Adrenal gland (tissue), 12 donors: ENCODE data around the gene SEC14L6. TPM values are rescaled to one million over a fixed set of nuclear protein-coding genes. Genes with fewer than 3 reads are reported as not detected.

ENCODE experiments used
- DNase-seq, 7 donors: peaks; one replicate each; pipeline ENCODE4 v3.0.0-alpha.2; 2019 to 2020
- H3K27ac ChIP-seq, 5 donors: fragments of 200-600 bp; sonication (generic) in 4 of 5; 1 replicate in 3 of 5; 2 replicates in 2 of 5; pipeline versions ENCODE4 v1.5.1 to v1.8.0; 2016 to 2020; ENCODE audit warnings: mild to moderate bottlenecking in 1 of 5
- H3K27me3 ChIP-seq: fragments of 200-600 bp; 2 replicates; pipeline ENCODE4 v1.8.0; 2021
- H3K36me3 ChIP-seq, 2 donors: fragments of 200-600 bp; replicated peaks in 1 of 2; 1 replicate in 1 of 2; 2 replicates in 1 of 2; pipeline versions ENCODE4 v1.5.1 to v1.8.0; 2018 to 2022
- H3K4me1 ChIP-seq, 2 donors: fragments of 200-600 bp; replicated peaks in 1 of 2; 1 replicate in 1 of 2; 2 replicates in 1 of 2; pipeline versions ENCODE4 v1.5.1 to v1.8.0; 2018 to 2021
- H3K4me3 ChIP-seq, 4 donors: fragments of 200-600 bp; sonication (generic) in 3 of 4; one replicate each; pipeline ENCODE4 v1.5.1; 2016 to 2018
- H3K9me3 ChIP-seq, 3 donors: fragments of 200-600 bp; sonication (generic) in 1 of 3; replicated peaks in 1 of 3; 1 replicate in 2 of 3; 2 replicates in 1 of 3; pipeline versions ENCODE4 v1.5.1 to v1.8.0; 2016 to 2021
- POLR2A ChIP-seq, 2 donors: fragments of 450-650 bp; IDR thresholded peaks; one replicate each; pipeline ENCODE4 v1.6.1; 2017; ENCODE audit warnings: antibody characterized with exemption in 2 of 2, mild to moderate bottlenecking in 2 of 2, moderate library complexity in 1 of 2
- WGBS, 4 donors: extraction: QIAGEN DNeasy Blood & Tissue Kit in 2 of 4; methylation state at CpG; one replicate each; pipeline versions ENCODE4 v1.1.5 to v1.1.7; 2013 to 2017; 5-methylcytosine and 5-hydroxymethylcytosine counted together
- intact Hi-C, 2 donors: fragments of 100-400 bp; cut with DNase I; formaldehyde crosslinking; loops; one replicate each; pipeline versions ENCODE4 v1.14.1 to v1.15.0; 2022 to 2023
- polyA plus RNA-seq, 3 donors: library from polyadenylated mRNA; stranded (reverse); fragments of 200-250 nt in 2 of 3; fragments of 350-450 nt in 1 of 3; fragmentation: Illumina TruSeq in 1 of 3; extraction: RNeasy Lipid Tissue Mini Kit (QIAGEN cat#74804) in 1 of 3; gene quantifications; one replicate each; pipeline ENCODE4 v1.2.3, GENCODE V29; 2013 to 2014
- total RNA-seq, 9 donors: library from RNA; depleted of rRNA in 4 of 9; stranded (reverse); fragments of >200 nt in 4 of 9; fragments of 120-200 nt in 1 of 9; fragmentation: NEBNext Ultra II Directional in 1 of 9; extraction: Animal tissue kit (Norgen Biotek cat#: 25700) in 1 of 9; gene quantifications; one replicate each; pipeline versions ENCODE4 v1.1.0 to v1.2.4, GENCODE V29; 2013 to 2023
- TF ChIP-seq, protein P1 (sequence below), 6 experiments: fragments of 450-650 bp in 4 of 6; fragments of 200-600 bp in 2 of 6; sonication (generic) in 1 of 6; IDR thresholded peaks; 1 replicate in 5 of 6; 2 replicates in 1 of 6; pipeline versions ENCODE4 v1.5.1 to v1.8.0; 2016 to 2021; ENCODE audit warnings: antibody characterized with exemption in 6 of 6, mild to moderate bottlenecking in 2 of 6, moderate library complexity in 1 of 6
- donor health status: healthy with polysubstance abuse.
- donor health status: Bipolar disorder and iron deficiency.
- donor health status: DM: yes; HTN: yes; CAD: no.
- donor health status: DM: no; HTN: no; CAD: no.
- donor health status: DM: no; HTN: no; CAD: no.
- donor health status: DM: yes; HTN: yes; CAD: no.

The SEC14L6 gene
- total and polyA plus RNA-seq, 12 donors, result 0.19 to 4.3 (median 1.2) TPM; not detected in 1

DNA sequence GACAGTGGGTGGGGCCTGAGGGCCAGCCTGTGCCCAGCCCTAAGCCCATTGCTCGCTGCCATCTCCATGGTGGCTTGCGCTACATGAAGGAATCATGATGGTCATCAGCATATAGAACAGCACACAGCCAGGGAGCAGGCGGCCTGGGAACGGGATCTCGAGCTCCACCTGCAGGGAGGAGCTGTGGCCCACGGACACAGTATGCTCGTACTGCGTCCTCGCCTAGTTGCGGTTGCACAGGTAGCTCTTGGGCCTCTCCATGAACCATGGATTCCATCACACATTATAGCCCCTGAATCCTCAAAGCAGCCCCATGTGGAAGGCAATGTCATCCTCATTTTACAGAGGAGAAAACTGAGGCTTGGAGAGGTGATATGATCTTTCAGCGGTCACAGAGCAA is 56.1 kb downstream of the SEC14L6 start:
- no peak for TF ChIP-seq POLR2A (IDR thresholded peaks at IDR 0.05)
- TF ChIP-seq, protein P1, sequence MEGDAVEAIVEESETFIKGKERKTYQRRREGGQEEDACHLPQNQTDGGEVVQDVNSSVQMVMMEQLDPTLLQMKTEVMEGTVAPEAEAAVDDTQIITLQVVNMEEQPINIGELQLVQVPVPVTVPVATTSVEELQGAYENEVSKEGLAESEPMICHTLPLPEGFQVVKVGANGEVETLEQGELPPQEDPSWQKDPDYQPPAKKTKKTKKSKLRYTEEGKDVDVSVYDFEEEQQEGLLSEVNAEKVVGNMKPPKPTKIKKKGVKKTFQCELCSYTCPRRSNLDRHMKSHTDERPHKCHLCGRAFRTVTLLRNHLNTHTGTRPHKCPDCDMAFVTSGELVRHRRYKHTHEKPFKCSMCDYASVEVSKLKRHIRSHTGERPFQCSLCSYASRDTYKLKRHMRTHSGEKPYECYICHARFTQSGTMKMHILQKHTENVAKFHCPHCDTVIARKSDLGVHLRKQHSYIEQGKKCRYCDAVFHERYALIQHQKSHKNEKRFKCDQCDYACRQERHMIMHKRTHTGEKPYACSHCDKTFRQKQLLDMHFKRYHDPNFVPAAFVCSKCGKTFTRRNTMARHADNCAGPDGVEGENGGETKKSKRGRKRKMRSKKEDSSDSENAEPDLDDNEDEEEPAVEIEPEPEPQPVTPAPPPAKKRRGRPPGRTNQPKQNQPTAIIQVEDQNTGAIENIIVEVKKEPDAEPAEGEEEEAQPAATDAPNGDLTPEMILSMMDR (IDR thresholded peaks at IDR 0.05), result no peak
- no peak overlapping the region for H3K27ac ChIP-seq

GRCh38 chr22:30488121-30488520 is 58.4 kb downstream of the SEC14L6 start:
- intact Hi-C loops, result loop anchor here in 1 of 2 donors (5.0 kb wide), 1 partner anchor 41 kb away; no protein-coding TSS in a partner anchor
- H3K27ac ChIP-seq, result no peak overlapping the region
- H3K4me1 ChIP-seq, result no peaks in the 10 kb centered on the region
- no peak for DNase-seq
- no peaks in the 10 kb centered on the region for H3K27me3 ChIP-seq
- no peaks in the 10 kb centered on the region for H3K36me3 ChIP-seq
- H3K9me3 ChIP-seq, result no peaks in the 10 kb centered on the region
- TF ChIP-seq, protein P1 (IDR thresholded peaks at IDR 0.05), result no peak
- TF ChIP-seq POLR2A (IDR thresholded peaks at IDR 0.05), result no peak
- H3K4me3 ChIP-seq, result no peak overlapping the region
- WGBS, 4 donors, result 74 to 78% (median 75%) methylated on average over 7 of the region's 7 CpGs

More for the DNA sequence above, 56.1 kb downstream of the SEC14L6 start:
- intact Hi-C loops, result no loop called here
- no peaks in the 10 kb centered on the region for H3K27me3 ChIP-seq
- H3K4me3 ChIP-seq, result no peak overlapping the region
- DNase-seq, result no peak
- WGBS, 4 donors, result 75 to 93% (median 85%) methylated on average over 8 to 11 of the region's 11 CpGs
- no peaks in the 10 kb centered on the region for H3K9me3 ChIP-seq
- H3K4me1 ChIP-seq, result no peaks in the 10 kb centered on the region
- no peaks in the 10 kb centered on the region for H3K36me3 ChIP-seq

- no peaks in the 10 kb centered on the region for H3K4me1 ChIP-seq
- TF ChIP-seq, protein P1 (IDR thresholded peaks at IDR 0.05), result no peak
- TF ChIP-seq POLR2A (IDR thresholded peaks at IDR 0.05), result no peak
- WGBS, 4 donors, result 65 to 74% (median 68%) methylated on average over 8 of the region's 8 CpGs
- DNase-seq, result no peak
- no peak overlapping the region for H3K4me3 ChIP-seq
- H3K36me3 ChIP-seq, result no peaks in the 10 kb centered on the region
- intact Hi-C loops, result loop anchor here in 1 of 2 donors (5.0 kb wide), 1 partner anchor 39 kb away; no protein-coding TSS in a partner anchor
- no peaks in the 10 kb centered on the region for H3K27me3 ChIP-seq
- no peak overlapping the region for H3K27ac ChIP-seq
- no peaks in the 10 kb centered on the region for H3K9me3 ChIP-seq
Observed at GRCh38 chr22:30486661-30487115, 59.9 kb downstream of the SEC14L6 start.

DNA sequence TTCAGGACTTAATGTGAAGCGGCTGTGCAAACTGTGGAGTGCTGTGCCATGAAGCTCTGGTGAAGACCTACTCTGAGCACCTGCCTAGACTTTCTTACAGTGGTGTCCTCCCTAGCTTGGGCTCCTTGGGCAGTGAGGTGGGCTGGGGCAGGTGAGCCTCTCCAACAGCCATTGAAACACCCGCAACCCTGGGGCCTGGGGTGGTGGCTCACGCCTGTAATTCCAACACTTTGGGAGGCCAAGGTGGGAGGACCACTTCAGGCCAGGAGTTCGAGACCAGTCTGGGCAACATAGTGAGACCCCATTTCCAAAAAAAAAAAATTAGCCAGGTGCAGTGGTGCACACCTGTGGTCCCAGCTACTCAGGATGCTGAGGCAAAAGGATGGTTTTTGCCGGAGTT is 60.4 kb downstream of the SEC14L6 start:
- H3K4me1 ChIP-seq, result no peaks in the 10 kb centered on the region
- no peaks in the 10 kb centered on the region for H3K36me3 ChIP-seq
- intact Hi-C loops, result loop anchor here in 1 of 2 donors (5.0 kb wide), 1 partner anchor 39 kb away; no protein-coding TSS in a partner anchor
- no peak overlapping the region for H3K27ac ChIP-seq
- H3K9me3 ChIP-seq, result no peaks in the 10 kb centered on the region
- DNase-seq, result no peak
- H3K27me3 ChIP-seq, result no peaks in the 10 kb centered on the region
- no peak overlapping the region for H3K4me3 ChIP-seq
- TF ChIP-seq, protein P1 (IDR thresholded peaks at IDR 0.05), result no peak
- TF ChIP-seq POLR2A (IDR thresholded peaks at IDR 0.05), result no peak
- 73 to 91% (median 83%) methylated on average over 2 to 5 of the region's 5 CpGs for WGBS, 4 donors
